ENCODE results near the gene CCDC157. TPM values are rescaled to one million over a fixed set of nuclear protein-coding genes. Genes with fewer than 3 reads are reported as not detected.

Gene CCDC157
- total and polyA plus RNA-seq, 3 experiments from 2014 or later, result 1.4 to 2.9 (median 2.7) TPM

- CTCF ChIA-PET, result interaction anchor here (1.3 to 1.6 kb wide), 3 partner anchors 13 to 85 kb away, joined by 3 to 5 read pairs (median 4); no protein-coding TSS in a partner anchor
- Mint-ChIP-seq H3K9me3 (no peaks in the 10 kb centered on the region), H3K27me3 (no peaks in the 10 kb centered on the region), H3K27ac (no peak overlapping the region), H3K4me1 (no peaks in the 10 kb centered on the region), H3K4me3 (no peak overlapping the region), H3K36me3 (no peaks in the 10 kb centered on the region)
- Histone ChIP-seq H3K27me3 (ENCODE audit: insufficient read depth, low read length, poor library complexity, severe bottlenecking) (no peaks in the 10 kb centered on the region), H3K4me1 (ENCODE audit: insufficient read depth, low read length) (no peaks in the 10 kb centered on the region), H3K27ac (ENCODE audit: low read depth, low read length) (no peak overlapping the region), H3K36me3 (ENCODE audit: insufficient read depth, low read length) (no peaks in the 10 kb centered on the region), H3K4me3 (ENCODE audit: low read length) (no peak overlapping the region), H3K9me3 (ENCODE audit: low read length) (no peaks in the 10 kb centered on the region)
- DNase-seq, result no peak
- POLR2A ChIA-PET, result no interaction called here
These were observed 16.1 kb downstream of the CCDC157 start for GRCh38 chr22:30372915-30373314.

- H3K4me1 Mint-ChIP-seq, result no peaks in the 10 kb centered on the region
- H3K4me3 ChIP-seq (ENCODE audit: low read length), result no peak overlapping the region
- no peaks in the 10 kb centered on the region for H3K36me3 Mint-ChIP-seq
- peak in 1 of 5 donors; percentile 39 for DNase-seq
- no peaks in the 10 kb centered on the region for H3K36me3 ChIP-seq (ENCODE audit: insufficient read depth, low read length)
- POLR2A ChIA-PET, result no interaction called here
- no peak overlapping the region for H3K27ac ChIP-seq (ENCODE audit: low read depth, low read length)
- no peaks in the 10 kb centered on the region for H3K9me3 Mint-ChIP-seq
- no peaks in the 10 kb centered on the region for H3K9me3 ChIP-seq (ENCODE audit: low read length)
- no peak overlapping the region for H3K4me3 Mint-ChIP-seq
- no peak overlapping the region for H3K27ac Mint-ChIP-seq
- CTCF ChIA-PET, result interaction anchor here (1.2 to 3.1 kb wide), 6 partner anchors 12 to 112 kb away, joined by 3 to 9 read pairs (median 4); partner anchors contain the start of gene RNF215
- H3K4me1 ChIP-seq (ENCODE audit: insufficient read depth, low read length), result no peaks in the 10 kb centered on the region
- no peaks in the 10 kb centered on the region for H3K27me3 Mint-ChIP-seq
- H3K27me3 ChIP-seq (ENCODE audit: insufficient read depth, low read length, poor library complexity, severe bottlenecking), result no peaks in the 10 kb centered on the region
These were observed 16.8 kb downstream of the CCDC157 start for GRCh38 chr22:30373331-30374325.

GRCh38 chr22:30375312-30375849, 18.6 kb downstream of the CCDC157 start:
- Mint-ChIP-seq H3K27me3 (no peaks in the 10 kb centered on the region), H3K4me3 (no peak overlapping the region), H3K36me3 (no peaks in the 10 kb centered on the region), H3K9me3 (no peaks in the 10 kb centered on the region), H3K27ac (peak overlapping the region in 1 of 8 donors; percentile 74), H3K4me1 (no peaks in the 10 kb centered on the region)
- no peaks in the 10 kb centered on the region for H3K36me3 ChIP-seq (ENCODE audit: insufficient read depth, low read length)
- no peaks in the 10 kb centered on the region for H3K4me1 ChIP-seq (ENCODE audit: insufficient read depth, low read length)
- no peak for DNase-seq
- no peak overlapping the region for H3K4me3 ChIP-seq (ENCODE audit: low read length)
- no peak overlapping the region for H3K27ac ChIP-seq (ENCODE audit: low read depth, low read length)
- no peaks in the 10 kb centered on the region for H3K27me3 ChIP-seq (ENCODE audit: insufficient read depth, low read length, poor library complexity, severe bottlenecking)
- POLR2A ChIA-PET, result no interaction called here
- CTCF ChIA-PET, result interaction anchor here (1.7 to 3.1 kb wide), 2 partner anchors 12 to 88 kb away, joined by 6 to 9 read pairs; partner anchors contain the start of gene RNF215
- no peaks in the 10 kb centered on the region for H3K9me3 ChIP-seq (ENCODE audit: low read length)

GRCh38 chr22:30380011-30380410, 23.2 kb downstream of the CCDC157 start:
- Mint-ChIP-seq H3K36me3 (peaks cover 0 to 2% (median 0%) of the 10 kb centered on the region in 3 donors), H3K4me3 (no peak overlapping the region), H3K9me3 (no peaks in the 10 kb centered on the region), H3K4me1 (no peaks in the 10 kb centered on the region), H3K27ac (no peak overlapping the region), H3K27me3 (no peaks in the 10 kb centered on the region)
- DNase-seq, result peak in 1 of 5 donors; percentile 32
- H3K4me3 ChIP-seq (ENCODE audit: low read length), result no peak overlapping the region
- ChIA-PET CTCF (interaction anchor here (1.2 to 1.8 kb wide), 3 partner anchors 88 to 93 kb away, joined by 3 to 6 read pairs (median 4); partner anchors contain the start of gene CASTOR1), POLR2A (no interaction called here)
- H3K27ac ChIP-seq (ENCODE audit: low read depth, low read length), result no peak overlapping the region
- no peaks in the 10 kb centered on the region for H3K4me1 ChIP-seq (ENCODE audit: insufficient read depth, low read length)
- no peaks in the 10 kb centered on the region for H3K36me3 ChIP-seq (ENCODE audit: insufficient read depth, low read length)
- no peaks in the 10 kb centered on the region for H3K27me3 ChIP-seq (ENCODE audit: insufficient read depth, low read length, poor library complexity, severe bottlenecking)
- H3K9me3 ChIP-seq (ENCODE audit: low read length), result no peaks in the 10 kb centered on the region

GRCh38 chr22:30381264-30381663, 24.5 kb downstream of the CCDC157 start:
- Mint-ChIP-seq H3K4me3 (no peak overlapping the region), H3K27ac (no peak overlapping the region)

GRCh38 chr22:30382340-30382739, 25.5 kb downstream of the CCDC157 start:
- Histone ChIP-seq H3K4me3 (ENCODE audit: low read length) (no peak overlapping the region), H3K36me3 (ENCODE audit: insufficient read depth, low read length) (no peaks in the 10 kb centered on the region), H3K9me3 (ENCODE audit: low read length) (no peaks in the 10 kb centered on the region), H3K4me1 (ENCODE audit: insufficient read depth, low read length) (no peaks in the 10 kb centered on the region), H3K27ac (ENCODE audit: low read depth, low read length) (no peak overlapping the region), H3K27me3 (ENCODE audit: insufficient read depth, low read length, poor library complexity, severe bottlenecking) (no peaks in the 10 kb centered on the region)
- DNase-seq, result no peak
- ChIA-PET CTCF (interaction anchor here (0.8 to 11.0 kb wide), 3 partner anchors 44 to 119 kb away, joined by 3 to 246 read pairs (median 4); partner anchors contain the start of gene CASTOR1), POLR2A (no interaction called here)
- H3K4me3 Mint-ChIP-seq, result no peak overlapping the region
- peaks cover 0 to 1% of the 10 kb centered on the region in 2 donors for H3K27me3 Mint-ChIP-seq
- no peaks in the 10 kb centered on the region for H3K9me3 Mint-ChIP-seq
- H3K4me1 Mint-ChIP-seq, result peaks cover 4 to 11% (median 5%) of the 10 kb centered on the region in 3 donors
- H3K27ac Mint-ChIP-seq, result no peak overlapping the region
- H3K36me3 Mint-ChIP-seq, result peaks cover 0 to 2% (median 0%) of the 10 kb centered on the region in 3 donors

More at GRCh38 chr22:30381264-30381663, 24.5 kb downstream of the CCDC157 start:
- H3K4me1 ChIP-seq (ENCODE audit: insufficient read depth, low read length), result no peaks in the 10 kb centered on the region
- CTCF ChIA-PET, result interaction anchor here (1.3 to 1.4 kb wide), 2 partner anchors 10 to 93 kb away, joined by 3 to 6 read pairs; no protein-coding TSS in a partner anchor
- H3K4me1 Mint-ChIP-seq, result peaks cover 1 to 3% (median 2%) of the 10 kb centered on the region in 3 donors
- H3K36me3 ChIP-seq (ENCODE audit: insufficient read depth, low read length), result no peaks in the 10 kb centered on the region
- no peaks in the 10 kb centered on the region for H3K9me3 ChIP-seq (ENCODE audit: low read length)
- POLR2A ChIA-PET, result no interaction called here
- H3K36me3 Mint-ChIP-seq, result peaks cover 0 to 2% (median 0%) of the 10 kb centered on the region in 3 donors
- no peaks in the 10 kb centered on the region for H3K9me3 Mint-ChIP-seq
- H3K27me3 Mint-ChIP-seq, result no peaks in the 10 kb centered on the region
- no peak overlapping the region for H3K27ac ChIP-seq (ENCODE audit: low read depth, low read length)
- DNase-seq, result no peak
- H3K27me3 ChIP-seq (ENCODE audit: insufficient read depth, low read length, poor library complexity, severe bottlenecking), result no peaks in the 10 kb centered on the region
- no peak overlapping the region for H3K4me3 ChIP-seq (ENCODE audit: low read length)

GRCh38 chr22:30383061-30383460, 26.3 kb downstream of the CCDC157 start:
- Mint-ChIP-seq H3K27ac (no peak overlapping the region), H3K36me3 (peaks cover 0 to 2% (median 0%) of the 10 kb centered on the region in 3 donors), H3K9me3 (no peaks in the 10 kb centered on the region), H3K27me3 (peaks cover 2 to 4% of the 10 kb centered on the region in 2 donors), H3K4me3 (peak overlapping the region in 1 of 7 donors; percentile 44), H3K4me1 (peaks cover 5 to 14% (median 6%) of the 10 kb centered on the region in 3 donors)
- Histone ChIP-seq H3K4me3 (ENCODE audit: low read length) (no peak overlapping the region), H3K27me3 (ENCODE audit: insufficient read depth, low read length, poor library complexity, severe bottlenecking) (no peaks in the 10 kb centered on the region), H3K27ac (ENCODE audit: low read depth, low read length) (no peak overlapping the region), H3K36me3 (ENCODE audit: insufficient read depth, low read length) (no peaks in the 10 kb centered on the region), H3K4me1 (ENCODE audit: insufficient read depth, low read length) (no peaks in the 10 kb centered on the region), H3K9me3 (ENCODE audit: low read length) (no peaks in the 10 kb centered on the region)
- POLR2A ChIA-PET, result no interaction called here
- DNase-seq, result no peak
- CTCF ChIA-PET, result interaction anchor here (0.8 to 11.0 kb wide), 3 partner anchors 44 to 120 kb away, joined by 3 to 246 read pairs (median 4); partner anchors contain the start of gene CASTOR1

Data from CD8-positive, alpha-beta memory T cell (primary cell).